IMR-90 (cell line): ENCODE data around the gene CD19.

Source experiments
- CTCF ChIP-seq: conservative IDR thresholded peaks from 2 replicates; pipeline ENCODE4 v1.5.1; 2012; ENCODE audit warnings: mild to moderate bottlenecking, low read depth, low read length, improper control_type of control experiment
- POLR2A ChIP-seq: IDR thresholded peaks from 2 replicates; pipeline ENCODE4 v1.6.1; 2012; ENCODE audit warnings: mild to moderate bottlenecking, low read depth, low read length
- RFX5 ChIP-seq: IDR thresholded peaks from 2 replicates; pipeline ENCODE4 v1.8.0; 2012; ENCODE audit warnings: low read depth, mild to moderate bottlenecking, low read length, moderate library complexity

DNA sequence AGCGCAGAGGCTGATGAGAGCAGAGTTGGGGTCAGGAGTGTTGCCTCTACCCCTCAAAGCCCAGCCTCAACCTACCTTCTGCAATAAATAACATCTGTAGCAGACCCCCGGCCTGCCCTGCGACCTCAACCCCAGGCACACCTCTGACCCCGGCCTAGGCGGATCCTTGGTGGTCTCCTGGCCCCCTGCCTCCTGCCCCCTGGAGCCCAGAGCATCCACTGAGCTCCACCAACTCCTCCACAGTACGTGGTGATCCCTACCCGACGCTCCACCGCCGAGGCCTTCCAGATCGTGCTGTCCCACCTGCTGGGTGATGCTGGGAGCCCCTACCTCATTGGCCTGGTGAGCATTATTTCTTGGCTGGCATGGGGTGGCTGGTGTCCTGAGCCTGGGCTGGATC, 51.2 kb downstream of the CD19 start:
- TF ChIP-seq CTCF (no peak), RFX5 (no peak), POLR2A (no peak)
